Medulla oblongata (tissue), 1 donor: ENCODE data around the gene GJA8.
"Not testable (repeated sequence)": the region's sequence is repeated elsewhere in the genome, so short reads cannot be mapped to it uniquely, and the experiment has no call there.

ENCODE experiments used
- DNase-seq: peaks from one replicate; pipeline ENCODE4 v3.0.0-alpha.2; 2015; ENCODE audit errors: extremely low spot score

The GJA8 gene

GRCh38 chr1:147902253-147902845, at the start of gene GJA8:
Gene GJA8, plus strand, starts transcription at chr1:147902795. Its CDS starts 5,161 bp downstream, at chr1:147907956.
- DNase-seq: no peak

- no peak for DNase-seq
Measured at GRCh38 chr1:147853391-147853790, 49.2 kb upstream of the GJA8 start.

GRCh38 chr1:147854989-147855388, 47.6 kb upstream of the GJA8 start:
- not testable (repeated sequence) for DNase-seq

- not testable (repeated sequence) for DNase-seq
Measured at GRCh38 chr1:147855996-147856395, 46.6 kb upstream of the GJA8 start.

- DNase-seq: not testable (repeated sequence)
Measured at GRCh38 chr1:147867204-147867603, 35.4 kb upstream of the GJA8 start.

GRCh38 chr1:147878022-147878421, 24.6 kb upstream of the GJA8 start:
- DNase-seq: no peak

GRCh38 chr1:147879911-147880310, 22.7 kb upstream of the GJA8 start:
- DNase-seq: no peak

GRCh38 chr1:147882535-147882934, 20.1 kb upstream of the GJA8 start:
- no peak for DNase-seq

- DNase-seq: peak; percentile 35
Measured at GRCh38 chr1:147890177-147890790, 12.3 kb upstream of the GJA8 start.

GRCh38 chr1:147891088-147891487, 11.5 kb upstream of the GJA8 start:
- peak; percentile 36 for DNase-seq

- DNase-seq: peak; percentile 6
Measured at GRCh38 chr1:147892216-147892615, 10.4 kb upstream of the GJA8 start.

GRCh38 chr1:147892731-147893214, 9.8 kb upstream of the GJA8 start:
- DNase-seq: peak; percentile 67

- DNase-seq: no peak
Measured at GRCh38 chr1:147895123-147895522, 7.5 kb upstream of the GJA8 start.

- no peak for DNase-seq
Measured at GRCh38 chr1:147897029-147897752, 5.4 kb upstream of the GJA8 start.

- no peak for DNase-seq
Measured at GRCh38 chr1:147897789-147898188, 4.8 kb upstream of the GJA8 start.

- no peak for DNase-seq
Measured at GRCh38 chr1:147904726-147905125, 2.1 kb downstream of the GJA8 start.

- no peak for DNase-seq
Measured at GRCh38 chr1:147907786-147908509, 5.4 kb downstream of the GJA8 start.

- no peak for DNase-seq
Measured at GRCh38 chr1:147912553-147912952, 10.0 kb downstream of the GJA8 start.

- no peak for DNase-seq
Measured at GRCh38 chr1:147913362-147913942, 10.9 kb downstream of the GJA8 start.

- no peak for DNase-seq
Measured at GRCh38 chr1:147919896-147920295, 17.3 kb downstream of the GJA8 start.

GRCh38 chr1:147924813-147925212, 22.2 kb downstream of the GJA8 start:
- no peak for DNase-seq

GRCh38 chr1:147927215-147927614, 24.6 kb downstream of the GJA8 start:
- DNase-seq: not testable (repeated sequence)
